K562 (cell line): Measurements from ENCODE around the gene TDRD3. TPM values are rescaled to one million over a fixed set of nuclear protein-coding genes. Genes with fewer than 3 reads are reported as not detected.

Source experiments
- ATF3 ChIP-seq, 2 experiments: fragments of 450-650 bp in 1 of 2; sonication (generic) in 1 of 2; formaldehyde crosslinking in 1 of 2; IDR thresholded peaks in 1 of 2; conservative IDR thresholded peaks in 1 of 2; 2 replicates each; pipeline versions ENCODE4 v1.6.1 to v1.8.1; 2016 to 2023; ENCODE audit warnings: mild to moderate bottlenecking in 2 of 2, moderate library complexity in 2 of 2, inconsistent platforms in 1 of 2, missing genetic modification reagents in 1 of 2
- BACH1 ChIP-seq: fragments of 200-800 bp; sonication (Bioruptor generic); IDR thresholded peaks from 2 replicates; pipeline ENCODE4 v1.6.1; 2016; ENCODE audit warnings: missing genetic modification characterization, missing compliant biosample characterization
- ELF2 ChIP-seq: fragments of 250-450 bp; sonication (Bioruptor Pico); IDR thresholded peaks from 2 replicates; pipeline ENCODE4 v1.5.0; 2021; ENCODE audit warnings: mild to moderate bottlenecking
- FOXJ2 ChIP-seq: fragments of 200-800 bp; sonication (Bioruptor generic); IDR thresholded peaks from 2 replicates; pipeline ENCODE4 v1.6.1; 2016; ENCODE audit warnings: missing genetic modification characterization, missing compliant biosample characterization
- HBP1 ChIP-seq: fragments of 450-650 bp; formaldehyde crosslinking; IDR thresholded peaks from 2 replicates; pipeline ENCODE4 v1.4.0; 2022; ENCODE audit warnings: missing genetic modification characterization
- HNRNPK ChIP-seq: fragments of 200-400 bp; formaldehyde crosslinking; IDR thresholded peaks from one replicate; pipeline ENCODE4 v1.6.1; 2018; ENCODE audit warnings: mild to moderate bottlenecking, low read depth, low read length; ENCODE audit not compliant: poor library complexity, severe bottlenecking
- ILK ChIP-seq: fragments of 450-650 bp; IDR thresholded peaks from 2 replicates; pipeline ENCODE4 v1.6.1; 2016; ENCODE audit warnings: missing genetic modification characterization, low read depth, mild to moderate bottlenecking, missing compliant biosample characterization, moderate library complexity, borderline replicate concordance
- MBD2 ChIP-seq: sonication (generic); IDR thresholded peaks from 2 replicates; pipeline ENCODE4 v1.6.1; 2016; ENCODE audit warnings: low read depth, borderline replicate concordance
- MYC ChIP-seq, 2 experiments: fragments of 250-450 bp in 1 of 2; sonication (Bioruptor Pico) in 1 of 2; IDR thresholded peaks; 2 replicates each; pipeline versions ENCODE4 v1.5.1 to v1.6.1; 2012 to 2021; ENCODE audit warnings: low read depth in 2 of 2, borderline replicate concordance in 1 of 2, improper control_type of control experiment in 1 of 2, low read length in 1 of 2, mild to moderate bottlenecking in 1 of 2, moderate library complexity in 1 of 2
- PHB2 ChIP-seq: fragments of 450-650 bp; IDR thresholded peaks from 2 replicates; pipeline ENCODE4 v1.6.1; 2017; ENCODE audit warnings: low read depth
- PML ChIP-seq: IDR thresholded peaks from 2 replicates; pipeline ENCODE4 v1.6.1; 2012; ENCODE audit warnings: low read length, inconsistent platforms
- RAD21 ChIP-seq, 2 experiments: fragments of 250-450 bp in 1 of 2; fragments of 450-650 bp in 1 of 2; sonication (Bioruptor Pico) in 1 of 2; formaldehyde crosslinking in 1 of 2; IDR thresholded peaks in 1 of 2; conservative IDR thresholded peaks in 1 of 2; 2 replicates each; pipeline versions ENCODE4 v1.4.0 to v1.8.0; 2020 to 2022; ENCODE audit warnings: mild to moderate bottlenecking in 2 of 2, moderate library complexity in 1 of 2
- TCF3 ChIP-seq: sonication (generic); formaldehyde crosslinking; IDR thresholded peaks from 2 replicates; pipeline ENCODE4 v1.4.0; 2020; ENCODE audit warnings: mild to moderate bottlenecking, missing genetic modification reagents
- TEAD1 ChIP-seq, 2 experiments: fragments of 450-650 bp in 1 of 2; sonication (generic) in 1 of 2; formaldehyde crosslinking; IDR thresholded peaks; 2 replicates each; pipeline versions ENCODE4 v1.4.0 to v1.8.0; 2020 to 2022; ENCODE audit warnings: mild to moderate bottlenecking in 2 of 2, missing genetic modification reagents in 1 of 2
- ZBTB12 ChIP-seq: fragments of 250-450 bp; sonication (Bioruptor Pico); IDR thresholded peaks from 2 replicates; pipeline ENCODE4 v1.4.0; 2020
- ZBTB8A ChIP-seq: fragments of 450-650 bp; IDR thresholded peaks from 2 replicates; pipeline ENCODE4 v1.6.1; 2018; ENCODE audit warnings: mild to moderate bottlenecking, moderate library complexity; ENCODE audit not compliant: partially characterized antibody
- ZFP30 ChIP-seq: fragments of 250-450 bp; sonication (Bioruptor Pico); IDR thresholded peaks from 2 replicates; pipeline ENCODE4 v1.8.0; 2022; ENCODE audit warnings: moderate library complexity, mild to moderate bottlenecking, inconsistent platforms, borderline replicate concordance
- ZNF3 ChIP-seq: fragments of 250-450 bp; sonication (Bioruptor Pico); IDR thresholded peaks from 2 replicates; pipeline ENCODE4 v1.5.0; 2021; ENCODE audit warnings: mild to moderate bottlenecking, moderate library complexity
- ZNF41 ChIP-seq: fragments of 250-450 bp; sonication (Bioruptor Pico); conservative IDR thresholded peaks from 2 replicates; pipeline ENCODE4 v1.4.0; 2020; ENCODE audit warnings: mild to moderate bottlenecking
- ZNF639 ChIP-seq, 2 experiments: fragments of 200-800 bp in 1 of 2; sonication (Bioruptor generic) in 1 of 2; sonication (generic) in 1 of 2; formaldehyde crosslinking in 1 of 2; IDR thresholded peaks in 1 of 2; conservative IDR thresholded peaks in 1 of 2; 2 replicates each; pipeline versions ENCODE4 v1.5.0 to v1.6.1; 2016 to 2020; ENCODE audit warnings: missing compliant biosample characterization in 1 of 2, missing genetic modification characterization in 1 of 2, missing genetic modification reagents in 1 of 2
- polyA plus RNA-seq, 8 experiments: library from polyadenylated mRNA; depleted of rRNA in 4 of 8; stranded (reverse) in 5 of 8; unstranded in 3 of 8; fragments of >200 nt; fragmentation: Nextera tagmentation in 2 of 8; fragmentation: Illumina TruSeq in 1 of 8; extraction: Ambion mirVana in 2 of 8; extraction: Trizol in 1 of 8; gene quantifications; 2 replicates each; pipeline versions ENCODE4 v1.2.1 to v1.2.3, GENCODE V29; 2011 to 2014; ENCODE audit warnings: inconsistent platforms in 1 of 8, missing spikeins in 1 of 8
- total RNA-seq, 7 experiments: library from RNA; depleted of rRNA in 6 of 7; stranded (reverse); fragments of >200 nt in 6 of 7; fragmentation: Illumina TruSeq in 2 of 7; extraction: Trizol in 2 of 7; gene quantifications; 2 replicates each; pipeline versions ENCODE4 v1.2.1 to v1.2.3, GENCODE V29; 2011 to 2021; ENCODE audit warnings: low replicate concordance in 1 of 7

Gene TDRD3
- total and polyA plus RNA-seq, 9 of the 15 experiments (the other 6 are each of a cell fraction or from before 2014, with no cell fraction given), result 3.6 to 16.4 (median 9.5) TPM

GRCh38 chr13:60583911-60584753 is 187.1 kb downstream of the TDRD3 start (continued):
- TF ChIP-seq RAD21 (CRISPR knock-in tag; conservative IDR thresholded peaks at IDR 0.05 in 1 of 2, IDR thresholded peaks at IDR 0.05 in 1 of 2), result no peak
- TF ChIP-seq TCF3 (CRISPR knock-in tag), result 0 out of 2 replicates have a peak, but pooled peaks have one; percentile 11
- peak; percentile 70; the same call in 1 of the 2 replicates for TF ChIP-seq ILK (tag)
- TF ChIP-seq MYC (IDR thresholded peaks at IDR 0.05; ENCODE audit: low read depth, low read length), result no peak
- 0 out of 2 replicates have a peak, but pooled peaks have one; percentile 60 for TF ChIP-seq MYC (CRISPR knock-in tag; IDR thresholded peaks at IDR 0.05; ENCODE audit: borderline replicate concordance, low read depth)
- 0 out of 2 replicates have a peak, but pooled peaks have one; percentile 27 for TF ChIP-seq FOXJ2 (tag)
- TF ChIP-seq BACH1 (tag), result peak; percentile 84
- peak; percentile 64; the same call in 1 of the 2 replicates for TF ChIP-seq ELF2
- TF ChIP-seq PHB2, result no peak
- TF ChIP-seq ZBTB8A, result no peak
- no peak for TF ChIP-seq ZFP30
- TF ChIP-seq PML, result no peak
- TF ChIP-seq ZNF639 (CRISPR knock-in tag; conservative IDR thresholded peaks at IDR 0.05 in 1 of 2, IDR thresholded peaks at IDR 0.05 in 1 of 2), result peak in 1 of 2 experiments; percentile 94; a peak in 2 of 4 replicates
- no peak for TF ChIP-seq ZNF3 (CRISPR knock-in tag)
- peak in 1 of 2 experiments; percentile 86; a peak in 2 of 4 replicates for TF ChIP-seq TEAD1 (CRISPR knock-in tag; IDR thresholded peaks at IDR 0.05)
- TF ChIP-seq HNRNPK, result no peak
- TF ChIP-seq ZNF41 (CRISPR knock-in tag), result peak; percentile 89
- TF ChIP-seq ZBTB12 (CRISPR knock-in tag), result peak; percentile 74
- TF ChIP-seq MBD2, result no peak
- TF ChIP-seq HBP1 (CRISPR knock-in tag), result peak; percentile 93
- 0 out of 2 replicates have a peak, but pooled peaks have one; percentile 9 for TF ChIP-seq ATF3 (IDR thresholded peaks at IDR 0.05)
- TF ChIP-seq ATF3 (CRISPR knock-in tag; conservative IDR thresholded peaks at IDR 0.05), result no peak
